ENCODE results near the gene LRRC8C.

LRRC8C gene

GRCh38 chr1:89633800-89634625 lies 1.1 kb downstream of the LRRC8C start:
- DNase-seq (ENCODE audit: low spot score): no peak

GRCh38 chr1:89635825-89636815 lies 3.2 kb downstream of the LRRC8C start:
- no peak for DNase-seq (ENCODE audit: low spot score)

GRCh38 chr1:89637496-89637895 lies 4.6 kb downstream of the LRRC8C start:
- no peak for DNase-seq (ENCODE audit: low spot score)

GRCh38 chr1:89640440-89640839 lies 7.5 kb downstream of the LRRC8C start:
- DNase-seq (ENCODE audit: low spot score): no peak

GRCh38 chr1:89641781-89642180 lies 8.9 kb downstream of the LRRC8C start:
- DNase-seq (ENCODE audit: low spot score): no peak

GRCh38 chr1:89643577-89643976 lies 10.7 kb downstream of the LRRC8C start:
- DNase-seq (ENCODE audit: low spot score): no peak

- no peak for DNase-seq (ENCODE audit: low spot score)
Measured at GRCh38 chr1:89644119-89644814, 11.3 kb downstream of the LRRC8C start.

- no peak for DNase-seq (ENCODE audit: low spot score)
Measured at GRCh38 chr1:89646259-89646658, 13.3 kb downstream of the LRRC8C start.

GRCh38 chr1:89649783-89650182 lies 16.9 kb downstream of the LRRC8C start:
- no peak for DNase-seq (ENCODE audit: low spot score)

GRCh38 chr1:89652373-89652772 lies 19.5 kb downstream of the LRRC8C start:
- no peak for DNase-seq (ENCODE audit: low spot score)

GRCh38 chr1:89657886-89658285 lies 25.0 kb downstream of the LRRC8C start:
- no peak for DNase-seq (ENCODE audit: low spot score)

- no peak for DNase-seq (ENCODE audit: low spot score)
Measured at GRCh38 chr1:89659322-89660081, 26.6 kb downstream of the LRRC8C start.

- DNase-seq (ENCODE audit: low spot score): no peak
Measured at GRCh38 chr1:89660224-89661061, 27.5 kb downstream of the LRRC8C start.

GRCh38 chr1:89665941-89666340 lies 33.0 kb downstream of the LRRC8C start:
- no peak for DNase-seq (ENCODE audit: low spot score)

GRCh38 chr1:89666640-89667039 lies 33.7 kb downstream of the LRRC8C start:
- no peak for DNase-seq (ENCODE audit: low spot score)

GRCh38 chr1:89667691-89668090 lies 34.8 kb downstream of the LRRC8C start:
- no peak for DNase-seq (ENCODE audit: low spot score)

- no peak for DNase-seq (ENCODE audit: low spot score)
Measured at GRCh38 chr1:89668961-89669360, 36.0 kb downstream of the LRRC8C start.

- no peak for DNase-seq (ENCODE audit: low spot score)
Measured at GRCh38 chr1:89669441-89669840, 36.5 kb downstream of the LRRC8C start.

GRCh38 chr1:89670163-89670562 lies 37.2 kb downstream of the LRRC8C start:
- DNase-seq (ENCODE audit: low spot score): no peak

- no peak for DNase-seq (ENCODE audit: low spot score)
Measured at GRCh38 chr1:89670711-89671110, 37.8 kb downstream of the LRRC8C start.
